ENCODE results near the gene CHD6.

- TF ChIP-seq EZH2 (IDR thresholded peaks at IDR 0.05; ENCODE audit: low read depth, unreplicated experiment), result no peak
- no peak for TF ChIP-seq CTCF (conservative IDR thresholded peaks at IDR 0.05; ENCODE audit: low read depth in 2 of 2)
Observed at GRCh38 chr20:41638456-41638855, 20.3 kb upstream of the CHD6 start.
